Measurements from ENCODE around the gene SLC35D2. TPM values are rescaled to one million over a fixed set of nuclear protein-coding genes. Genes with fewer than 3 reads are reported as not detected.

SLC35D2 gene
- total RNA-seq, 4 donors from 2014 or later: 20.5 to 29.5 (median 21.8) TPM

DNA sequence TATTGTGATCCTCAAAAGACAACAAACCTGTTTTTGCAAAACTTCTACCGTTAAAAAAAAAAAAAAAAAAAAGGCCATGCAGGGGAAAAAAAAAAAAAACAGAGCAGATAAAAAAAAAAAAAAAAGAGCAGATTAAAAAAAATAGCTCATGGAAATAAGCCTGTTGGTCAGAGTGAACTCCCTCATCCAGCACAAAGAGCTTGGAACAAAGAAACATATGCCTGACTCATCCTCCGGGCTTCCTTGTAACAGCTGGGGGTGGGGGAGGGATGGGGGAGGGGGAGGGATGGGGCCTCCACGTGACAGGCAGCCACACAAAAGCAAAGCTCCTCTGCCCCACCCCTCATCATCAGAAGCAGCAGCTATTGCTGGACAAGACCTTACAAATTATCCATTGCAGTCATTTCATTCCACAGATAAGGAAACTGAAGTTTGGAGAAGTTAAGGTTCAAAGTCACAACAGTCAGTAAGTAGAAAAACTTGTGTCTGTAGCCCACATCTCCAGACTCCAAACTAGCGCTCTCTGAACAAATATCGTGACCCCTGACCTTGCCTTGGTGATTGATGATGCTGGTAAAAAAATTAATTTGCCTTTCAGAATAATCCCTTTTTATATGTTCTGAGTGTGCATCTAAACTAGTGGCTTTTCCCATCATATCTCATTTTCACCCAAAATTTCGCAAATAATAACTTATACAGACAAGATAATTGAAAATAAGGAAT lies 38.9 kb downstream of the SLC35D2 start:
- H3K36me3 ChIP-seq: peaks cover 6 to 35% (median 22%) of the 10 kb centered on the region in 4 donors
- peaks cover 0 to 6% (median 0%) of the 10 kb centered on the region in 4 donors for H3K9me3 ChIP-seq
- intact Hi-C loops (cut with DNase I): no loop called here
- H3K27ac ChIP-seq (replicated peaks in 1 of 4): peak overlapping the region; percentile 48 to 71 (median 62)
- H3K27me3 ChIP-seq: no peaks in the 10 kb centered on the region
- H3K4me3 ChIP-seq: no peak overlapping the region
- 46% methylated on average over 6 of the region's 6 CpGs for WGBS
- DNase-seq (ENCODE audit: extremely low spot score): peak; percentile 94
- peaks cover 19 to 44% (median 29%) of the 10 kb centered on the region in 4 donors for H3K4me1 ChIP-seq
- TF ChIP-seq EP300 (IDR thresholded peaks at IDR 0.05): no peak
- TF ChIP-seq POLR2AphosphoS5 (IDR thresholded peaks at IDR 0.05): peak in 1 of 2 donors; percentile 32
- TF ChIP-seq, protein P1, sequence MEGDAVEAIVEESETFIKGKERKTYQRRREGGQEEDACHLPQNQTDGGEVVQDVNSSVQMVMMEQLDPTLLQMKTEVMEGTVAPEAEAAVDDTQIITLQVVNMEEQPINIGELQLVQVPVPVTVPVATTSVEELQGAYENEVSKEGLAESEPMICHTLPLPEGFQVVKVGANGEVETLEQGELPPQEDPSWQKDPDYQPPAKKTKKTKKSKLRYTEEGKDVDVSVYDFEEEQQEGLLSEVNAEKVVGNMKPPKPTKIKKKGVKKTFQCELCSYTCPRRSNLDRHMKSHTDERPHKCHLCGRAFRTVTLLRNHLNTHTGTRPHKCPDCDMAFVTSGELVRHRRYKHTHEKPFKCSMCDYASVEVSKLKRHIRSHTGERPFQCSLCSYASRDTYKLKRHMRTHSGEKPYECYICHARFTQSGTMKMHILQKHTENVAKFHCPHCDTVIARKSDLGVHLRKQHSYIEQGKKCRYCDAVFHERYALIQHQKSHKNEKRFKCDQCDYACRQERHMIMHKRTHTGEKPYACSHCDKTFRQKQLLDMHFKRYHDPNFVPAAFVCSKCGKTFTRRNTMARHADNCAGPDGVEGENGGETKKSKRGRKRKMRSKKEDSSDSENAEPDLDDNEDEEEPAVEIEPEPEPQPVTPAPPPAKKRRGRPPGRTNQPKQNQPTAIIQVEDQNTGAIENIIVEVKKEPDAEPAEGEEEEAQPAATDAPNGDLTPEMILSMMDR (IDR thresholded peaks at IDR 0.05): no peak
- no peak for TF ChIP-seq POLR2A (IDR thresholded peaks at IDR 0.05; ENCODE audit: low read depth)

DNA sequence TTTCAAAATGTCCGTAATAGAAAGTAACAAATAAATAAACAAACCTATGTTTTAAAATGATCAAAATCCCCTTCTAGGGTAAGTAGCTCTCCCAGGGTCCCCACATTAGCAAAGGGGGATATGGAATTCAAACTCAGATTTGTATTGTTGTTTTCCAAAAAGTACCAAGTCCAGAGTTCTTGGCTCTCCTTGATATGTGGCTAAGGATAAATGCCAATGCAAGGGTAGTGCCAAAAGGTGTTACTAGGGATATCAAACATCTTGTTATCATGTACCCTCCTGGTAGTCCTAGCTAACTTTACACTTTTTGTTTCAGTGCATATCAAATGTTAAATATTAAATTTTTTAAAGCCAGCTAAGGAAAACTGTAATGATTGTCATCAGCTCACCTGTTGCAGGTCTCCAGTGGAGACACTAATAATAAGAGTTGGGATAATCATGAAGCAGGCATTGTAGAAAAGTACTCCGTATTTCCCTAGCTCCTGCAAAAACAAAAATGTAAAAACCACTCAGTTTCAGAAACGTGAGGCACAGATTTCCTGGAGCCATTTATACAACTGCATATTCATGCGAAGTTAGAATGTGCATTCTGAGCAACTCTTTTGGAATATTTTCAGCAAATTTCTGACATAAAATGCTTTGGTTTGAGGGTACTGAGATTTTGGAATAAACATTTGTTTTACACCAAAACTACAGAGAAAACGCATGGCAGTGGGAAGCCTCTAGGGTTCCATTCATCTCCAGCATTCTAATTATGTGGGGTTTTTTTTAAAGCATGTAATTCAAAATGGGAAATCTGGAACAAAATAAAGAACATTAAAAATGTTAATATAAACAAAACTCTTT lies 39.8 kb downstream of the SLC35D2 start:
- Histone ChIP-seq H3K9me3 (peaks cover 0 to 6% (median 0%) of the 10 kb centered on the region in 4 donors), H3K27me3 (no peaks in the 10 kb centered on the region), H3K36me3 (peaks cover 3 to 28% (median 16%) of the 10 kb centered on the region in 4 donors), H3K4me3 (no peak overlapping the region), H3K27ac (replicated peaks in 1 of 4) (peak overlapping the region; percentile 15 to 71 (median 43)), H3K4me1 (peaks cover 19 to 53% (median 32%) of the 10 kb centered on the region in 4 donors)
- intact Hi-C loops (cut with DNase I): no loop called here
- no peak for DNase-seq (ENCODE audit: extremely low spot score)
- TF ChIP-seq, protein P1 (IDR thresholded peaks at IDR 0.05): no peak
- TF ChIP-seq POLR2A (IDR thresholded peaks at IDR 0.05; ENCODE audit: low read depth) (no peak), EP300 (IDR thresholded peaks at IDR 0.05) (no peak), POLR2AphosphoS5 (IDR thresholded peaks at IDR 0.05) (no peak)
- 58% methylated on average over 5 of the region's 5 CpGs for WGBS

DNA sequence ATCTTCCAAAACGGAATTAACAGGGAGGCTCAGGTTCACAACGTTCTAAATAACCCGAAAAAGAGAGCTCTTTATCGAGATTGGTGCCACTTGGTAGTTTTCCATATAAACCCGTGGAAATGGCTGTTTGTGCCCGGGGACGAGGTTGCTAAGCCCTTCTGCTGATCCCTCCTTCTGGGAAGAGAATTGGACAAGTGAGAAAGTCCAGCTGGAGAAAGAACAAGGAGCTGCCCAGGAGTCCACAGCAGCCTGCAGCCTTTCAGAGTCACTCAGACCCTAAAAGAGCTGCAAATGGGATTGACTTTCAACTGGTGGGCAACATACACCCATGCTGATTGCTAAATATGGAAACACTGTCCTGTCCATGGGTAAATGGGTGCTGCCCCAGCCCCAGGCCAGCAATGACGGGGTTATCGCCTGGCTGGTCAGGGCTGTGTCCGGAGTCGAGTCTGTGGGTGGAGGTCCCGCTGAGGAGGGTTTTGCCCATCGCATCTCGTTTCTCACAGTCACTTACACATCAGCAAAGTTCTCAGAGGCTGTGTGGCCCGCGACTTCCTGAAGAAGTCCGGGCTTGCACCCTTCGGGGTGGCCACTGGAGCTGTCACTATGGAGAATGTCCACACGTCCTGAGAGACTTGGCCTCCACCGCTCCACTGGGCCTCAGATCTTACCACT lies 40.8 kb downstream of the SLC35D2 start:
- Histone ChIP-seq H3K4me3 (no peak overlapping the region), H3K36me3 (peaks cover 0 to 18% (median 7%) of the 10 kb centered on the region in 4 donors), H3K4me1 (peaks cover 19 to 53% (median 32%) of the 10 kb centered on the region in 4 donors), H3K27me3 (no peaks in the 10 kb centered on the region), H3K27ac (replicated peaks in 1 of 4) (peak overlapping the region; percentile 15 to 55 (median 36)), H3K9me3 (no peaks in the 10 kb centered on the region)
- intact Hi-C loops (cut with DNase I): no loop called here
- DNase-seq (ENCODE audit: extremely low spot score): no peak
- TF ChIP-seq POLR2AphosphoS5 (IDR thresholded peaks at IDR 0.05) (no peak), EP300 (IDR thresholded peaks at IDR 0.05) (no peak), POLR2A (IDR thresholded peaks at IDR 0.05; ENCODE audit: low read depth) (no peak)
- TF ChIP-seq, protein P1 (IDR thresholded peaks at IDR 0.05): no peak
- WGBS: 88% methylated on average over 20 of the region's 20 CpGs

DNA sequence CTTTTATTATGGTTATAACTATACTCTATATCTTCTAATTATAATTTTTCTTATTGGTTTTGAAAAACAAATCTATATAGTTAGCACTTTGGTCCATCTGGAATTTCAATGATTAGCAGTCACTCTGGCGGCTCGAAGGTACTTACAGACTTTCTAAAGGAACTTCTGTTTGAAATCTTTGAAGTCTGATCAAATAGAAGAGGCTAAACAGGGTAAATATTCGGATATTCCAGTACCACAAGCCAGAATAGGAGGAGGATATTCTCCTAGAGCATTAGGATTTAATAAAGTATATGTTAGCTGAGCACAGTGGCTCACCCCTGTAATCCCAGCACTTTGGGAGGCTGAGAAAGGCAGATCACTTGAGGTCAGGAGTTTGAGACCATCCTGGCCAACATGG lies 42.8 kb downstream of the SLC35D2 start:
- no peak for TF ChIP-seq POLR2A (IDR thresholded peaks at IDR 0.05; ENCODE audit: low read depth)
- no peak for TF ChIP-seq POLR2AphosphoS5 (IDR thresholded peaks at IDR 0.05)
- TF ChIP-seq, protein P1 (IDR thresholded peaks at IDR 0.05): no peak
- no peak for TF ChIP-seq EP300 (IDR thresholded peaks at IDR 0.05)
- H3K4me1 ChIP-seq: peaks cover 19 to 51% (median 31%) of the 10 kb centered on the region in 4 donors
- no peak overlapping the region for H3K4me3 ChIP-seq
- 92% methylated on average over 3 of the region's 3 CpGs for WGBS
- H3K27ac ChIP-seq (replicated peaks in 1 of 4): no peak overlapping the region
- H3K9me3 ChIP-seq: no peaks in the 10 kb centered on the region
- H3K27me3 ChIP-seq: no peaks in the 10 kb centered on the region
- no peak for DNase-seq (ENCODE audit: extremely low spot score)
- H3K36me3 ChIP-seq: peaks cover 0 to 14% (median 8%) of the 10 kb centered on the region in 4 donors
- intact Hi-C loops (cut with DNase I): no loop called here
